GM13976 (cell line): ENCODE measurements around the gene SEC14L5.

ENCODE experiments used
- DNase-seq: peaks from one replicate; pipeline ENCODE4 v3.0.0; 2012; ENCODE audit warnings: low spot score
- CTCF ChIP-seq: IDR thresholded peaks from 2 replicates; pipeline ENCODE4 v1.5.1; 2012; ENCODE audit warnings: borderline replicate concordance, mild to moderate bottlenecking; ENCODE audit not compliant: insufficient read depth; ENCODE audit errors: extremely low read depth, missing control alignments, control extremely low read depth
- in situ Hi-C: fragments of 300-500 bp; cut with MboI; formaldehyde crosslinking; loops from one replicate; pipeline ENCODE4 v1.12.0; 2022; ENCODE audit warnings: low sequenced_read_pairs, mixed read lengths, inconsistent platforms; ENCODE audit not compliant: unreplicated experiment

Gene SEC14L5

GRCh38 chr16:5017678-5017969 lies 59.5 kb downstream of the SEC14L5 start:
- in situ Hi-C loops = no loop called here

DNA sequence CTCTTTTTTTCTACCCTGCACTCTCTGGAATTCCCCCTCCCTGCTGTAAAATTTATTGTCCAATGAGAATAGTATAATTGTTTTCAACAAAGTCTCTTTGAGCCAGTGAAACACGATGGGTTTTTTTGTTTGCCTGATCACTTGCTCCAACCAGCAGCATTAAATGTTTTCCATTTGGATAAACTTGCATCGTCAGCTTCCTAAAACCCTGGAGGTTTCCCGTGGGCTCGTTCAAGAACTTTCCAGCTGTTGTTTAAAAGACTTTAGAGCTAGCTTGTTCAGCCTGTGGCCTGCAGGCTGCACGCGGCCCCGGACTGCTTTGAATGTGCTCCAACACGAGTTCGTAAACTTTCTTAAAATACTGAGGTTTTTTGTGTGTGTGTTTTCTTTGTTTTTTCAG lies 60.7 kb downstream of the SEC14L5 start:
- TF ChIP-seq CTCF = no peak
- DNase-seq = no peak
- in situ Hi-C loops = no loop called here

More at GRCh38 chr16:5017678-5017969, 59.5 kb downstream of the SEC14L5 start:
- TF ChIP-seq CTCF = no peak
- DNase-seq = no peak

DNA sequence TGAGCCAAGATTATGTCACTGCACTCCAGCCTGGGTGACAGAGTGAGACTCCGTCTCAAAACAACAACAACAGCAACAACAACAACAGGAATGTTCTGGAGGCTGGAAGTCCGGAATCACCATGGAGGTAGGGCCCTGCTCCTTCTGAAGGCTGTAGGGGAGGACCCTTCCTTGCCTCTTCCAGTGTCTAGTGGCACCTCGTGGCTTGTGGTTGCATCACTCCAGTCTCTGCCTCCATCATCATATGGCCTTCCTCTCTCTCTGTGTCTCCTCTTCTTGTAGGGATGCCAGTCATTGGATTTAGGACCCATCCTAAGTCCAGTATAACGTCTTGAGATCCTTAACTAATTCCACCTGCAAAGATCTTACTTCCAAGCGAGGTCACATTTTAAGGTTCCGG lies 61.6 kb downstream of the SEC14L5 start:
- TF ChIP-seq CTCF = no peak
- DNase-seq = no peak
- in situ Hi-C loops = no loop called here

DNA sequence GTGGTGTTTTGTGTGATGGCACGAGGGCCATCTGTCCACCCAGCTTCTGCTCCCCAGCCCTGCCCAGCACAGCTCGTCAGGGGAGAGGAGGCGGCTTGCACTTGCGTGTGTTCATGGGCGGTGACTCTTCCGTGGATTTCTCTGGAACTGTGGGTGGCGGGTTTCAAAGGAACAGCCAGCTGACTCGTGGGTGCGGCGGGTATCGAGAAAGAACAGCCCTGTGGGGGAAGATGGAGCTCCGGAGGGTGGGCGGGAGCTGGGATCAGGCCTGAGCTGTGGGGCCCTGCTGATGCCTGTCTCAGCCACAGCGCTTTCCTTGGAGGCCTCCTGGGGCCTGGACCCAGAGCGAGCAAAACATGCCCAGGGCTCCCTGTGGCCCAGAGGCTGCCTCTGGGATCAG lies 62.4 kb downstream of the SEC14L5 start:
- DNase-seq = no peak
- no peak for TF ChIP-seq CTCF
- in situ Hi-C loops = no loop called here

- no peak for DNase-seq
- TF ChIP-seq CTCF = no peak
- in situ Hi-C loops = no loop called here
Measured at GRCh38 chr16:5022521-5022920, 64.4 kb downstream of the SEC14L5 start.

- peak; percentile 39 for DNase-seq
- TF ChIP-seq CTCF = no peak
- in situ Hi-C loops = no loop called here
Measured at GRCh38 chr16:5024632-5025031, 66.5 kb downstream of the SEC14L5 start.

DNA sequence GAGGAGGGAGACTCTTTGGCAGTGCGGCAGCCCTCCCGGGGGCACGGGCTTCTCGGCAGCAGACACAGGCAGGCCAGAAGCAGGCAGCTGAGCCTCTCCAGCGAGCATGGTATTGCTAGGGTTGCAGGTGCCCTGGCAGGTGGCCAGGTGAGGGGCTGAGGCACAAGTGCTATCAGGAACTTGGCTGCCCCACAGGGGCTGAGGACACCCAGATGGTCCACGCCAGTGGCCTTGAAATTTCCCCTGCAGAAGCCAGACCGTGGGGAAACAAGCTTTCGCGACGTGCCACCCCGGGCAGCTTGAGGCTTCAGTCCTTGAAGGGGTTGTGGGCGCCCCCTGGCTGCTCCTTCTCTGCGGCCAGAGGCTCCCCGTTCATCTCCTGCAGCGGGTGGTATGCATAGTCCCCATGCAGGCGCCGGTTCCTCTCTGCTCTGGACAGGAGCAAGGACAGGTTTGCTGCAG lies 67.1 kb downstream of the SEC14L5 start:
- in situ Hi-C loops = no loop called here
- DNase-seq = peak; percentile 46
- TF ChIP-seq CTCF = peak; percentile 6
